B cell (primary cell): ENCODE measurements around the gene RECQL. TPM values are rescaled to one million over a fixed set of nuclear protein-coding genes. Genes with fewer than 3 reads are reported as not detected.
"Not testable (repeated sequence)": the region's sequence is repeated elsewhere in the genome, so short reads cannot be mapped to it uniquely, and the experiment has no call there.

Experiments used
- ATAC-seq: fragments of 200-7000 bp; cut with Tn5 transposase; one replicate; pipeline ENCODE4 v1.10.0; 2021; ENCODE audit warnings: low read depth, mild to moderate bottlenecking, moderate number of reproducible peaks, moderate library complexity
- CTCF ChIA-PET: fragments of 350-600 bp; sonication (Branson Sonifier 250); formaldehyde crosslinking; loops from one replicate; lab custom pipeline; 2021; ENCODE audit warnings: antibody characterized with exemption, inconsistent platforms; lab: Charles Lee
- POLR2A ChIA-PET: fragments of 350-600 bp; sonication (Branson Sonifier 250); formaldehyde crosslinking; loops from one replicate; lab custom pipeline; 2021; ENCODE audit warnings: antibody characterized with exemption; lab: Charles Lee
- DNase-seq: peaks from one replicate; pipeline ENCODE4 v3.0.0; 2013
- H2AFZ ChIP-seq: 2 replicates; pipeline ENCODE4 v1.6.1; 2012; ENCODE audit warnings: mild to moderate bottlenecking, low read depth, low read length; ENCODE audit not compliant: insufficient read depth, poor library complexity, severe bottlenecking
- H3K27ac ChIP-seq, 2 donors: 1 replicate in 1 of 2; 2 replicates in 1 of 2; pipeline ENCODE4 v1.5.1; 2012 to 2013; ENCODE audit warnings: low read length in 2 of 2, mild to moderate bottlenecking in 2 of 2, moderate library complexity in 1 of 2
- H3K27me3 ChIP-seq, 4 experiments: fragments of 200-600 bp in 1 of 4; sonication (generic) in 1 of 4; replicated peaks in 1 of 4; 1 replicate in 2 of 4; 2 replicates in 2 of 4; pipeline versions ENCODE4 v1.6.1 to v1.7.0; 2013 to 2016; ENCODE audit warnings: low read length in 3 of 4, mild to moderate bottlenecking in 2 of 4, mixed read lengths in 1 of 4, moderate library complexity in 1 of 4; ENCODE audit not compliant: insufficient read depth in 4 of 4, control insufficient read depth in 3 of 4; ENCODE audit errors: control extremely low read depth in 1 of 4
- H3K36me3 ChIP-seq, 2 experiments: replicated peaks in 1 of 2; 1 replicate in 1 of 2; 2 replicates in 1 of 2; pipeline versions ENCODE4 v1.6.1 to v1.7.1; 2013; ENCODE audit warnings: low read length in 1 of 2; ENCODE audit not compliant: insufficient read depth in 2 of 2, control insufficient read depth in 1 of 2; ENCODE audit errors: control extremely low read depth in 1 of 2, extremely low read depth in 1 of 2
- H3K4me1 ChIP-seq, 2 donors: fragments of 200-600 bp in 1 of 2; sonication (generic) in 1 of 2; 1 replicate in 1 of 2; 2 replicates in 1 of 2; pipeline versions ENCODE4 v1.5.1 to v1.6.1; 2013 to 2017; ENCODE audit warnings: low read length in 2 of 2; ENCODE audit not compliant: control insufficient read depth in 2 of 2, insufficient read depth in 2 of 2
- H3K4me2 ChIP-seq: replicated peaks from 2 replicates; pipeline ENCODE3; 2012; ENCODE audit warnings: mild to moderate bottlenecking, low read depth, low read length; ENCODE audit not compliant: poor library complexity, severe bottlenecking
- H3K4me3 ChIP-seq, 5 experiments: fragments of 200-600 bp in 1 of 5; sonication (generic) in 1 of 5; 1 replicate in 3 of 5; 2 replicates in 2 of 5; pipeline versions ENCODE4 v1.5.1 to v1.7.0; 2011 to 2016; ENCODE audit warnings: low read length in 4 of 5, mild to moderate bottlenecking in 4 of 5, low read depth in 2 of 5, control low read depth in 1 of 5, moderate library complexity in 1 of 5; ENCODE audit not compliant: insufficient read depth in 1 of 5; ENCODE audit errors: control extremely low read depth in 1 of 5, extremely low read depth in 1 of 5
- H3K79me2 ChIP-seq: fragments of 200-600 bp; sonication (generic); one replicate; pipeline ENCODE4 v1.6.0; 2016; ENCODE audit warnings: low read length; ENCODE audit not compliant: control insufficient read depth, insufficient read depth
- H3K9ac ChIP-seq: fragments of 200-600 bp; sonication (generic); 2 replicates; pipeline ENCODE4 v1.6.1; 2017; ENCODE audit warnings: mild to moderate bottlenecking, low read length, moderate library complexity
- H3K9me3 ChIP-seq, 3 donors: one replicate each; pipeline versions ENCODE4 v1.6.1 to v1.7.1; 2013; ENCODE audit warnings: low read length in 2 of 3; ENCODE audit not compliant: control insufficient read depth in 2 of 3, insufficient read depth in 1 of 3; ENCODE audit errors: control extremely low read depth in 1 of 3
- H4K20me1 ChIP-seq: 2 replicates; pipeline ENCODE4 v1.6.0; 2012; ENCODE audit warnings: mild to moderate bottlenecking, low read length; ENCODE audit not compliant: insufficient read depth, control insufficient read depth, poor library complexity, severe bottlenecking
- H3K27ac Mint-ChIP-seq: one replicate; pipeline ENCODE4 v1.8.0; 2021; ENCODE audit warnings: mixed read lengths
- H3K27me3 Mint-ChIP-seq: one replicate; pipeline ENCODE4 v1.8.0; 2021; ENCODE audit warnings: mixed read lengths
- H3K4me1 Mint-ChIP-seq: one replicate; pipeline ENCODE4 v1.8.0; 2021; ENCODE audit warnings: mixed read lengths
- H3K4me3 Mint-ChIP-seq: one replicate; pipeline ENCODE4 v1.8.0; 2021; ENCODE audit warnings: mixed read lengths
- H3K9me3 Mint-ChIP-seq: one replicate; pipeline ENCODE4 v1.8.0; 2022; ENCODE audit warnings: mixed read lengths; ENCODE audit not compliant: insufficient read depth
- CTCF ChIP-seq: fragments of 200-600 bp; IDR thresholded peaks from one replicate; pipeline ENCODE4 v1.8.0; 2022; ENCODE audit warnings: antibody characterized with exemption, mild to moderate bottlenecking
- WGBS: methylation state at CpG from one replicate; pipeline ENCODE4 v1.1.5; 2013; ENCODE audit warnings: missing lambda C conversion rate; ENCODE audit not compliant: insufficient coverage; 5-methylcytosine and 5-hydroxymethylcytosine counted together
- intact Hi-C: fragments of 100-400 bp; cut with micrococcal nuclease; formaldehyde crosslinking; loops from one replicate; pipeline ENCODE4 v1.10.0; 2022
- polyA plus RNA-seq: library from polyadenylated mRNA; depleted of rRNA; stranded (reverse); fragments of >200 nt; gene quantifications from 2 replicates; pipeline ENCODE4 v1.2.3, GENCODE V29; 2012
- total RNA-seq, 2 donors: library from RNA; stranded (reverse); fragments of 120-200 nt in 1 of 2; gene quantifications; 1 replicate in 1 of 2; 2 replicates in 1 of 2; pipeline versions ENCODE4 v1.2.3 to v1.2.4, GENCODE V29; 2013 to 2022

RECQL gene
- total and polyA plus RNA-seq, 2 donors (not counting 1 experiment from before 2014, with no cell fraction given): 13.9 to 54.8 TPM

- ATAC-seq: no peak
- CTCF ChIA-PET: no interaction called here
- H3K79me2 ChIP-seq: no peaks in the 10 kb centered on the region
- no peaks in the 10 kb centered on the region for H4K20me1 ChIP-seq
- intact Hi-C loops: no loop called here
- POLR2A ChIA-PET: no interaction called here
- no peak overlapping the region for H3K4me2 ChIP-seq
- H3K4me1 ChIP-seq: no peaks in the 10 kb centered on the region
- Mint-ChIP-seq H3K9me3 (no peaks in the 10 kb centered on the region), H3K27ac (no peak overlapping the region), H3K27me3 (peaks cover 25% of the 10 kb centered on the region), H3K4me3 (no peak overlapping the region), H3K4me1 (no peaks in the 10 kb centered on the region)
- no peak for DNase-seq
- no peak overlapping the region for H3K4me3 ChIP-seq
- no peak overlapping the region for H3K9ac ChIP-seq
- H3K27ac ChIP-seq: no peak overlapping the region
- peaks cover 0 to 2% (median 0%) of the 10 kb centered on the region in 4 experiments for H3K27me3 ChIP-seq
- H3K36me3 ChIP-seq: no peaks in the 10 kb centered on the region
- H2AFZ ChIP-seq: no peak overlapping the region
- H3K9me3 ChIP-seq: peaks cover 0 to 1% (median 0%) of the 10 kb centered on the region in 3 donors
- TF ChIP-seq CTCF: no peak
- WGBS: no CpG with 5 or more reads among the region's 4 CpGs
Observed at GRCh38 chr12:21428241-21428640, 73.2 kb downstream of the RECQL start.

- H3K79me2 ChIP-seq, H3K4me1 Mint-ChIP-seq, H3K27ac ChIP-seq, H4K20me1 ChIP-seq, H3K9me3 ChIP-seq, H3K4me3 Mint-ChIP-seq, H2AFZ ChIP-seq, ATAC-seq, H3K4me2 ChIP-seq, intact Hi-C loops, H3K4me3 ChIP-seq, CTCF ChIA-PET, POLR2A ChIA-PET, H3K36me3 ChIP-seq, H3K27ac Mint-ChIP-seq, DNase-seq, H3K4me1 ChIP-seq, H3K27me3 ChIP-seq, H3K9ac ChIP-seq, H3K9me3 Mint-ChIP-seq: not testable (repeated sequence)
- WGBS: 90% methylated on average over 28 of the region's 30 CpGs
- peaks cover 25% of the 10 kb centered on the region for H3K27me3 Mint-ChIP-seq
Observed at GRCh38 chr12:21419009-21419699, 82.3 kb downstream of the RECQL start.

Other genes starting within 250 kb of the RECQL start
- 0.17 TPM in 1 of 2 replicates, not detected in the other for gene SLCO1A2, start 166.7 kb downstream of the RECQL start, total RNA-seq
- not detected in 2 replicates for gene SLCO1A2, start 166.7 kb downstream of the RECQL start, polyA plus RNA-seq
- gene IAPP, start 128.7 kb downstream of the RECQL start, total RNA-seq: not detected in 2 replicates
- not detected in 2 replicates for gene IAPP, start 128.7 kb downstream of the RECQL start, polyA plus RNA-seq
- 28.4 and 31.2 TPM in 2 replicates for gene PYROXD1, start 64.0 kb downstream of the RECQL start, total RNA-seq
- gene PYROXD1, start 64.0 kb downstream of the RECQL start, polyA plus RNA-seq: 22.1 and 34.9 TPM in 2 replicates
- 25.1 and 26.3 TPM in 2 replicates for gene GOLT1B, start 154 bp upstream of the RECQL start, total RNA-seq
- gene GOLT1B, start 154 bp upstream of the RECQL start, polyA plus RNA-seq: 8.2 and 14.8 TPM in 2 replicates
- 0.39 TPM in 1 of 2 replicates, not detected in the other for gene SPX, start 24.7 kb upstream of the RECQL start, total RNA-seq
- gene SPX, start 24.7 kb upstream of the RECQL start, polyA plus RNA-seq: 0.04 and 0.13 TPM in 2 replicates
- 0.10 TPM in 1 of 2 replicates, not detected in the other for gene GYS2, start 103.2 kb upstream of the RECQL start, total RNA-seq
- gene GYS2, start 103.2 kb upstream of the RECQL start, polyA plus RNA-seq: not detected in 2 replicates
- gene LDHB, start 156.2 kb upstream of the RECQL start, total RNA-seq: 161 and 163 TPM in 2 replicates
- 63.2 and 71.9 TPM in 2 replicates for gene LDHB, start 156.2 kb upstream of the RECQL start, polyA plus RNA-seq